GM12878 (cell line): ENCODE results near the gene TAF6. TPM values are rescaled to one million over a fixed set of nuclear protein-coding genes. Genes with fewer than 3 reads are reported as not detected.

Source experiments
- ASH2L ChIP-seq: fragments of 300-600, 200-600 bp; sonication (generic); IDR thresholded peaks from 2 replicates; pipeline ENCODE4 v1.6.1; 2017; ENCODE audit warnings: low read depth, mild to moderate bottlenecking, borderline replicate concordance
- BACH1 ChIP-seq: fragments of 450-650 bp; IDR thresholded peaks from 2 replicates; pipeline ENCODE4 v1.6.1; 2017; ENCODE audit warnings: mild to moderate bottlenecking, borderline replicate concordance
- BHLHE40 ChIP-seq, 2 experiments: fragments of 450-650 bp in 1 of 2; IDR thresholded peaks; 2 replicates each; pipeline ENCODE4 v1.6.1; 2011 to 2017; ENCODE audit warnings: low read depth in 2 of 2, borderline replicate concordance in 1 of 2, improper control_type of control experiment in 1 of 2, low read length in 1 of 2, mild to moderate bottlenecking in 1 of 2
- CBFB ChIP-seq: IDR thresholded peaks from 2 replicates; pipeline ENCODE4 v1.6.1; 2016; ENCODE audit warnings: antibody characterized with exemption, low read depth
- CBX5 ChIP-seq: sonication (generic); IDR thresholded peaks from 2 replicates; pipeline ENCODE4 v1.6.1; 2016; ENCODE audit warnings: low read depth, moderate library complexity, mild to moderate bottlenecking, inconsistent platforms
- CHD2 ChIP-seq: IDR thresholded peaks from 2 replicates; pipeline ENCODE4 v1.6.1; 2011; ENCODE audit warnings: low read depth, low read length, improper control_type of control experiment, borderline replicate concordance
- CHD4 ChIP-seq: fragments of 200-600 bp; sonication (generic); IDR thresholded peaks from 2 replicates; pipeline ENCODE4 v1.6.1; 2016; ENCODE audit warnings: mild to moderate bottlenecking
- EP300 ChIP-seq, 2 experiments: fragments of 150-350 bp in 1 of 2; IDR thresholded peaks; 2 replicates each; pipeline ENCODE4 v1.6.1; 2011 to 2012; ENCODE audit warnings: low read depth in 2 of 2, low read length in 2 of 2, borderline replicate concordance in 1 of 2, improper control_type of control experiment in 1 of 2, inconsistent platforms in 1 of 2; ENCODE audit not compliant: control insufficient read depth in 1 of 2
- FOXK2 ChIP-seq: fragments of 450-650 bp; IDR thresholded peaks from 2 replicates; pipeline ENCODE4 v1.6.1; 2017; ENCODE audit warnings: mild to moderate bottlenecking, moderate library complexity
- GATAD2B ChIP-seq: fragments of 450-650 bp; conservative IDR thresholded peaks from 2 replicates; pipeline ENCODE4 v1.6.1; 2017; ENCODE audit warnings: low read depth, mild to moderate bottlenecking, moderate library complexity
- HDAC2 ChIP-seq: fragments of 200-600 bp; sonication (generic); IDR thresholded peaks from 2 replicates; pipeline ENCODE4 v1.6.1; 2017
- HDGF ChIP-seq: fragments of 450-650 bp; IDR thresholded peaks from 2 replicates; pipeline ENCODE4 v1.6.1; 2016; ENCODE audit warnings: antibody characterized with exemption
- MYB ChIP-seq: fragments of 150-350 bp; IDR thresholded peaks from 2 replicates; pipeline ENCODE4 v1.6.1; 2014; ENCODE audit warnings: mild to moderate bottlenecking, low read depth, low read length, borderline replicate concordance
- NFYB ChIP-seq: IDR thresholded peaks from 2 replicates; pipeline ENCODE4 v1.6.1; 2011; ENCODE audit warnings: low read depth, mild to moderate bottlenecking, low read length, improper control_type of control experiment, moderate library complexity; ENCODE audit not compliant: insufficient read depth
- NR2C1 ChIP-seq: fragments of 450-650 bp; IDR thresholded peaks from 2 replicates; pipeline ENCODE4 v1.6.1; 2017; ENCODE audit warnings: antibody characterized with exemption, mild to moderate bottlenecking, moderate library complexity
- NR2F1 ChIP-seq: fragments of 450-650 bp; conservative IDR thresholded peaks from 2 replicates; pipeline ENCODE4 v1.6.1; 2017; ENCODE audit warnings: mild to moderate bottlenecking
- PAX5 ChIP-seq: IDR thresholded peaks from 2 replicates; pipeline ENCODE4 v1.6.1; 2011; ENCODE audit warnings: low read depth, low read length, borderline replicate concordance
- POLR2AphosphoS2 ChIP-seq: IDR thresholded peaks from 2 replicates; pipeline ENCODE4 v1.6.1; 2011; ENCODE audit warnings: low read depth, mild to moderate bottlenecking, low read length, improper control_type of control experiment, moderate library complexity
- RB1 ChIP-seq: fragments of 450-650 bp; formaldehyde crosslinking; IDR thresholded peaks from 2 replicates; pipeline ENCODE4 v1.6.1; 2017; ENCODE audit warnings: mild to moderate bottlenecking, borderline replicate concordance
- RCOR1 ChIP-seq: conservative IDR thresholded peaks from 2 replicates; pipeline ENCODE4 v1.6.1; 2012; ENCODE audit warnings: low read depth, low read length, improper control_type of control experiment
- SMC3 ChIP-seq: IDR thresholded peaks from 2 replicates; pipeline ENCODE4 v1.6.1; 2011; ENCODE audit warnings: low read length, improper control_type of control experiment, borderline replicate concordance
- SPI1 ChIP-seq: IDR thresholded peaks from 2 replicates; pipeline ENCODE4 v1.6.1; 2011; ENCODE audit warnings: low read depth, mild to moderate bottlenecking, low read length, moderate library complexity, borderline replicate concordance; ENCODE audit not compliant: insufficient read depth
- SREBF1 ChIP-seq: IDR thresholded peaks from 2 replicates; pipeline ENCODE4 v1.6.1; 2012; ENCODE audit warnings: mild to moderate bottlenecking, low read length
- SUZ12 ChIP-seq: fragments of 200-600 bp; sonication (generic); IDR thresholded peaks from one replicate; pipeline ENCODE4 v1.6.1; 2018; ENCODE audit warnings: antibody characterized with exemption, mild to moderate bottlenecking; ENCODE audit not compliant: unreplicated experiment
- TCF12 ChIP-seq: IDR thresholded peaks from 2 replicates; pipeline ENCODE4 v1.6.1; 2011; ENCODE audit warnings: low read depth, mild to moderate bottlenecking, low read length
- TCF3 ChIP-seq: IDR thresholded peaks from 2 replicates; pipeline ENCODE4 v1.6.1; 2012; ENCODE audit warnings: low read depth, mild to moderate bottlenecking, low read length, borderline replicate concordance; ENCODE audit not compliant: insufficient read depth
- TCF7 ChIP-seq: IDR thresholded peaks from 2 replicates; pipeline ENCODE4 v1.6.1; 2014; ENCODE audit warnings: antibody characterized with exemption, borderline replicate concordance
- YY1 ChIP-seq: IDR thresholded peaks from 2 replicates; pipeline ENCODE4 v1.6.1; 2011; ENCODE audit warnings: low read depth, mild to moderate bottlenecking, low read length
- ZBED1 ChIP-seq: IDR thresholded peaks from 2 replicates; pipeline ENCODE4 v1.6.1; 2016; ENCODE audit warnings: borderline replicate concordance
- polyA plus RNA-seq, 11 experiments: library from polyadenylated mRNA; depleted of rRNA in 4 of 11; unstranded in 6 of 11; stranded (reverse) in 5 of 11; fragments of >200 nt; fragmentation: Nextera tagmentation in 4 of 11; fragmentation: Illumina TruSeq in 1 of 11; extraction: Ambion mirVana in 4 of 11; extraction: Trizol in 1 of 11; gene quantifications; 1 replicate in 1 of 11; 2 replicates in 10 of 11; pipeline versions ENCODE4 v1.2.1 to v1.2.3, GENCODE V29; 2011 to 2016; ENCODE audit warnings: inconsistent platforms in 2 of 11, missing spikeins in 2 of 11, low read depth in 1 of 11
- total RNA-seq, 4 experiments: library from RNA; depleted of rRNA in 3 of 4; stranded (reverse); fragments of >200 nt in 3 of 4; fragmentation: Illumina TruSeq in 1 of 4; extraction: Trizol in 1 of 4; gene quantifications; 2 replicates each; pipeline versions ENCODE4 v1.2.1 to v1.2.3, GENCODE V29; 2013 to 2021
- TF ChIP-seq, protein P1 (sequence below): IDR thresholded peaks from 2 replicates; pipeline ENCODE4 v1.6.1; 2011; ENCODE audit warnings: borderline replicate concordance, low read depth, mild to moderate bottlenecking, moderate library complexity, mixed read lengths, low read length; ENCODE audit not compliant: insufficient read depth; ENCODE audit errors: extremely low read length
- TF ChIP-seq, protein P2 (sequence below): fragments of 450-650 bp; IDR thresholded peaks from 2 replicates; pipeline ENCODE4 v1.6.1; 2016; ENCODE audit warnings: mild to moderate bottlenecking

TAF6 gene
- total and polyA plus RNA-seq, 10 of the 15 experiments (the other 5 are each of a cell fraction or from before 2014, with no cell fraction given): 0.27 to 42.6 (median 17.0) TPM

- TF ChIP-seq NR2C1 (peak; percentile 64), CBX5 (no peak), RCOR1 (no peak), TCF7 (no peak), POLR2AphosphoS2 (peak; percentile 85), MYB (no peak), SPI1 (no peak), EP300 (IDR thresholded peaks at IDR 0.05; ENCODE audit: borderline replicate concordance in 1 of 2, control insufficient read depth in 1 of 2, low read depth in 2 of 2, low read length in 2 of 2) (no peak), NFYB (no peak), HDGF (no peak), NR2F1 (peak; percentile 72), CHD4 (no peak), HDAC2 (0 out of 2 replicates have a peak, but pooled peaks have one; percentile 49), BACH1 (peak; percentile 64; the same call in 1 of the 2 replicates), SMC3 (no peak), CBFB (0 out of 2 replicates have a peak, but pooled peaks have one; percentile 25), ASH2L (no peak), SUZ12 (no peak), BHLHE40 (IDR thresholded peaks at IDR 0.05; ENCODE audit: borderline replicate concordance in 1 of 2, low read depth in 2 of 2, low read length in 1 of 2) (peak in 1 of 2 experiments; percentile 77; a peak in 2 of 4 replicates), PAX5 (no peak), ZBED1 (peak; percentile 43; the same call in 1 of the 2 replicates), TCF3 (no peak), YY1 (peak; percentile 99), GATAD2B (peak; percentile 74; the same call in 1 of the 2 replicates), SREBF1 (no peak; the same call in 1 of the 2 replicates), RB1 (peak; percentile 93), CHD2 (no peak), FOXK2 (no peak), TCF12 (peak; percentile 55; the same call in 1 of the 2 replicates)
- TF ChIP-seq, protein P1, sequence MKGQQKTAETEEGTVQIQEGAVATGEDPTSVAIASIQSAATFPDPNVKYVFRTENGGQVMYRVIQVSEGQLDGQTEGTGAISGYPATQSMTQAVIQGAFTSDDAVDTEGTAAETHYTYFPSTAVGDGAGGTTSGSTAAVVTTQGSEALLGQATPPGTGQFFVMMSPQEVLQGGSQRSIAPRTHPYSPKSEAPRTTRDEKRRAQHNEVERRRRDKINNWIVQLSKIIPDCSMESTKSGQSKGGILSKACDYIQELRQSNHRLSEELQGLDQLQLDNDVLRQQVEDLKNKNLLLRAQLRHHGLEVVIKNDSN: no peak
- TF ChIP-seq, protein P2, sequence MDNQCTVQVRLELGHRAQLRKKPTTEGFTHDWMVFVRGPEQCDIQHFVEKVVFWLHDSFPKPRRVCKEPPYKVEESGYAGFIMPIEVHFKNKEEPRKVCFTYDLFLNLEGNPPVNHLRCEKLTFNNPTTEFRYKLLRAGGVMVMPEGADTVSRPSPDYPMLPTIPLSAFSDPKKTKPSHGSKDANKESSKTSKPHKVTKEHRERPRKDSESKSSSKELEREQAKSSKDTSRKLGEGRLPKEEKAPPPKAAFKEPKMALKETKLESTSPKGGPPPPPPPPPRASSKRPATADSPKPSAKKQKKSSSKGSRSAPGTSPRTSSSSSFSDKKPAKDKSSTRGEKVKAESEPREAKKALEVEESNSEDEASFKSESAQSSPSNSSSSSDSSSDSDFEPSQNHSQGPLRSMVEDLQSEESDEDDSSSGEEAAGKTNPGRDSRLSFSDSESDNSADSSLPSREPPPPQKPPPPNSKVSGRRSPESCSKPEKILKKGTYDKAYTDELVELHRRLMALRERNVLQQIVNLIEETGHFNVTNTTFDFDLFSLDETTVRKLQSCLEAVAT: no peak; the same call in 1 of the 2 replicates
Measured at GRCh38 chr7:100088621-100089457, 30.3 kb downstream of the TAF6 start, which contains the start of gene COPS6 (continued).
